Stimulated activated naive CD4-positive, alpha-beta T cell (primary cell): ENCODE results near the gene ABCB1.
A peak's percentile ranks its signal among the peaks of the same experiment; 100 is the strongest.

Experiments
- DNase-seq, 6 experiments: peaks; one replicate each; lab custom pipeline; 2025; lab: John Stamatoyannopoulos, UW

The ABCB1 gene

DNA sequence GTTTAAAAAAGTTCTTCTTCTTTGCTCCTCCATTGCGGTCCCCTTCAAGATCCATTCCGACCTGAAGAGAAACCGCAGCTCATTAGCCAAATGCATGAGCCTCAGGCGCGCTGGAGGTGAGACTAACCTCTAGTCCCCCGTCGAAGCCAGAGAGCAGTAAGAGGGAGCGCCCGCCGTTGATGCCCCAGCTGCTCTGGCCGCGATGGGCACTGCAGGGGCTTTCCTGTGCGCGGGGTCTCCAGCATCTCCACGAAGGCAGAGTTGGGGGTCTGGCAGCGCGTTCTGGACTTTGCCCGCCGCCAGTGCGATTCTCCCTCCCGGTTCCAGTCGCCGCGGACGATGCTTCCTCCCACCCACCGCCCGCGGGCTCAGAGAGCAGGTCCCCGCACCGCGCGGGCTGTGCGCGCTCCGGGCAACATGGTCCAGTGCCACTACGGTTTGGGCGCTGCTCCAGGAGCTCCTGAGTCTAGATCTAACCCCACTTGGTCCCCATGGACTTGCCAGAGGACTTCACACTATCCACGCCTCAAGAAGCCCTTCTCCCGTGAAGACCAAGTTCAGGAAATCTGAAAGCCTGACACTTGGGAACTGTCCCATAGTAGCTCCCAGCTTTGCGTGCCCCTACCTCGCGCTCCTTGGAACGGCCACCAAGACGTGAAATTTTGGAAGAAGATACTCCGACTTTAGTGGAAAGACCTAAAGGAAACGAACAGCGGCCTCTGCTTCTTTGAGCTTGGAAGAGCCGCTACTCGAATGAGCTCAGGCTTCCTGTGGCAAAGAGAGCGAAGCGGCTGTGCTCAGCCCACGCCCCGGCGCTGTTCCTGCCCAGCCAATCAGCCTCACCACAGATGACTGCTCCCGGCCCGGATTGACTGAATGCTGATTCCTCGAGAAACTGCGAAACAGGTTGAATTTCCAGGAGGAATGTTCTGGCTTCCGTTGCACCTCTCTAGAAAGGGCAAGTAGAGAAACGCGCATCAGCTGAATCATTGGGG lies at the start of gene ABCB1:
Gene ABCB1, minus strand, starts transcription at position 755 of the 995 bp plus-strand sequence. Its CDS starts 700 bp downstream, at position 55.
- peak; percentile 5 to 59 (median 32) for DNase-seq

- no peak for DNase-seq
Measured at GRCh38 chr7:87648316-87648715, 47.6 kb upstream of the ABCB1 start.

- no peak for DNase-seq
Measured at GRCh38 chr7:87645446-87645845, 44.8 kb upstream of the ABCB1 start.

GRCh38 chr7:87635921-87636320 lies 35.2 kb upstream of the ABCB1 start:
- no peak for DNase-seq

GRCh38 chr7:87628780-87629569 lies 28.3 kb upstream of the ABCB1 start:
- DNase-seq, result peak in 4 of 6 experiments; percentile 15 to 76 (median 41)

DNA sequence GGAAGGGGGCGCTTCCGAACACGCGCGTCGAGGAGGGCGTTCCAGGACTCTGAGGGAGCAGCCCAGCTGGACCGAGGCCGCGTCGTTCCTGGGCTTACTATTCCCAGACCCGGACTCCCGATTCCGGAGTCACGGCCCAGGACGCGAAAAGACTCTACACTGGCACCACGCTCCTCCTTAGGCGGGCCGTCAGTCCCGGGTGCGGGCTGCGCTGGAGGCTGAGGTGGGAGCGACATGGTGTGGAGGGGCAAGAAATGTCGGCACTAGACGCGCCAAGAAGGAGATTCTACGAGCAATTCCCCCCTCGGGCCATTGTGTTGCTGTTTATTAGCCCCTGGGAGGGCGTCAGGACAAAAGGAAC lies 26.9 kb upstream of the ABCB1 start:
- DNase-seq, result no peak

- no peak for DNase-seq
Measured at GRCh38 chr7:87625101-87625500, 24.4 kb upstream of the ABCB1 start.

DNA sequence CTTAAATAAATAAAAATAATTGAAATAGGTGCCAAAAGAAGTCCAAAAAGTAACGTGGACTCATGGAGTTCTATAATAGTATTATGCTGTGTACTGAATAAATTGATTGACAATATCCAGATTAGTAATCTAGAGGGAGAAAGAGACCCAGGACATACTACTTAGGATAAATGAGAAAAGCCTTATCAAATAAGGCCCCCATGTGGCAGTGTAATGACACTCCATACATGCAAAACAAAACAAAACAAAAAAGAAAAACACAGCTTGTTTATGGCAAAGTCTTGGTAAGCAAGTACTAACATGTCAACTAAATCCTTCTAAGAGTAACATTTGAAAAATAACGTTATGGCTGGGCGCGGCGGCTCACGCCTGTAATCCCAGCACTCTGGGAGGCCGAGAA lies 23.9 kb upstream of the ABCB1 start:
- no peak for DNase-seq

DNA sequence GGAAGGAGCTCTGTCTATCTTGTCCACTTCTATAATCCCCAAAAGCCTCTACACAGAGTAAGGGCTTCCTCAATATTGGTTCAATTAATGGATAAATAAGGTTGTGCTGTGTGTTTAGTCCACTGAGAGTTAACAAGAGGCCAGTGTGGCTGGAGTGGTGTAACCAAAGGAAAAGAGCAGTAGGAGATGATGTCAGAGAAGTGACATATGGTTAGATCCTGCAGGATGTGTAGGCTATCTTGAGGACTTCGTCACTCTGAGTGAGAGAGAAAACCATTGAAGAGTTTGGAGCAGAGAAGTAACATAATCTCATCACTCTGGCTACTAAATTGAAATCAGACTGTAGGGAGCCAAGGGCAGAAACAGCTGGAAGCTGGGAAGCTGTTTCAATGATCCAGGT lies 14.5 kb upstream of the ABCB1 start:
- DNase-seq, result no peak

DNA sequence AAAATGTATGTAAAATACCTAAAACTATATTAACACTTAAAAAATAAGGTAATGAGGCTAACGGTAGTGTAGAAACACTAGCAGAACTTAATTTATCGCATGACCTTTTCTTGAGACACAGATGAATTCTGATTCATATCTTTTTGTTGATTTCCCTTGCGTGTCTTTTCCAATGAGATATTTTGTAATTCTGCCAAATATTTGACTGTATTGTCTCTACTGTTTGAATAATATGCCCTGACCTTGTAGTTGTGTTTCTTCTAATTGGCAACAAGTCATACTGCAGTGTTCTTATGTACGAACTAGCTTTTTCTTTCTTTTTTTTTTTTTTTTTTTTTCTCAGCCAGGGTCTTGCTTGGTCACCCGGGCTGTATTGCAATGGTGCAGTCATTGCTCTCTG lies 9.2 kb upstream of the ABCB1 start:
- DNase-seq, result no peak

DNA sequence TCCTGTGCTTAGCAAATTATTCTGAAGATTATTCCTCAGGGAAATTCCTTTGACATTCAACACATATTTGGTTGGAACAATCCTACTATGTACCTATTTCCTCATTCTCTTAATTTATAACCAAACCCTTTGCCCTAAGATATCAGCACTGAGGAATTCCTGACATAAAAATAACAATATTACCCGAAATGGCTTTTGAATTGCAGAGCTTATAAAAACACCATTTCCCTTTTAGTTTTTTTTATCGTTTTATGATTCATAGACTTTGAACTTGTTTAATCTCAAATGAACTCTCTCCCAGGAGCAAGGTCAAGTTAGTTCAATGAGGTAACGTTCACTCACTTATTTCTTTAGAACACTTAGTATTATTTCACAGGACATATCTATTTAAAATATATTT lies 7.7 kb upstream of the ABCB1 start:
- DNase-seq, result no peak

GRCh38 chr7:87604264-87604663 lies 3.6 kb upstream of the ABCB1 start:
- DNase-seq, result no peak

GRCh38 chr7:87599336-87599735 lies 1.3 kb downstream of the ABCB1 start:
- DNase-seq, result peak in 4 of 6 experiments; percentile 3 to 38 (median 19)

DNA sequence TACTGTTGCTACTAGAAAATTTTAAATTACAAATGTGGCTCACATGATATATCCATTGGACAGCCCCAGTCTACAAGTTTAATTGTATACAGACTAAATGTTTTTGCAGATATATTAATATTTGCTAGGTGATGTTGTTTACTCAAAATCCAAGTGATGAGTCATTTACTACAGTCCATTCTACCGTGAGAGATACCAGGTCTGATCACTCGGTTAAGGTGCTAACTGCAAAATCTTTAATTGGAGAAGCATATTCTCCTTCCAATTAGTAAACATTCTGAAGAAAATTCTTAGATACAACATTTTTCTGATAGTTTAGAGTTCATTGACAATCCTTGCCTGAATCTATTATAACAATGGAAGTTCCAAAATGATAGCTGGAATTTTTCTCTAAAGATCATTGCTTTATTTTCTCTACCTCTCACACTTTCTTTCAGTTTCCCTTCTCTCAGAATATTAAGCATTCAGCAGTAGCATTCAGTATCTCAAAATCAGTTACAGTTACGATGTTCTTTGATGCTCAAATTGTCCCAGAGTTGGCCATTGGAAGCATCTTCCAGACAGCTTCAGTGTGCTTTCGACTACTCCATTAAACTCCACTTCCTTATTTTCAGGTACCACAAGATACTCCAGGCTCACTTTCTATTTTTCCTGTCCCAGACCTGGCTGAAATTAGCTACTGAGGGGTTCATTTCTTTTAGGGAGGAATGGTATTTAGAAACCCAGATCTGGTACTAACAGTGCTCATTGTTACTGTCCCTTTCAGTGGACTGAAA lies 2.3 kb downstream of the ABCB1 start:
- no peak for DNase-seq

DNA sequence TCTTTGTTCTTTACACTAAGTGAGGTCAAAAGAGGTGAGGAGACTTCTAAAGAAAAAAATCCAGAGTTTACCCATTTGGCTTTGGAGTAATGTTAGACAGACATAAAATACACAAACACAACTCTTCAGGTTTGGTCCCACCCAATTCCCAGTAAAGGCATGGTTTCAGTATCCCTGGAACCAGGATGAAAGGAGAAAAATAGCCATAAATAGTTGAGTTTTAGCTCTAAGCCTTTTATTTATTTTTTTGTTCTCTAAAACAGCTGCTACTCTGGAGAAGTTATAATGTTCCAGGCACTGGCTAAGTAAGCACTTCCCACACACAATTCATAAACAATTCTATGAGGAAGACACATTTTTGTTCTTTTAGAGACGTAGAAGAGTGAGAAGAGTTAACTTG lies 4.0 kb downstream of the ABCB1 start:
- no peak for DNase-seq

DNA sequence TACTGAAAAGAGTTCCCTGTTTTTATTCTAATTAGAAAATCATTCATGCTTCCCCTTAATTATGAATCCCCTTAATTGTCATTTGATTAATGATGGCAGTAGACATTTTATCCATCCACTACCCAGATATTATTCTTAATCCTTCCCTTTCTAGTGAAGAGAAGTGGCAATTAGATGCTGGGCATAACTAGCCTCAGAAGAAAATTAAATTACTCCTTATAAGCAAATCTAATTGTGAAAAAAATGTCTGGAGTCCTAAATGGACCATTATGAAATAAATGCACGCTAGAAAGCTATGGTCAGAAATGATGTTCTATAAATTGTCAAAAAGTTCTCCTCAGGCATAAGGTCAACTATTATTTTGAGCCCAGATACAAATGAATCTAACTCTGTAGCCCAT lies 4.5 kb downstream of the ABCB1 start:
- no peak for DNase-seq

GRCh38 chr7:87592300-87592699 lies 8.4 kb downstream of the ABCB1 start:
- DNase-seq, result no peak

DNA sequence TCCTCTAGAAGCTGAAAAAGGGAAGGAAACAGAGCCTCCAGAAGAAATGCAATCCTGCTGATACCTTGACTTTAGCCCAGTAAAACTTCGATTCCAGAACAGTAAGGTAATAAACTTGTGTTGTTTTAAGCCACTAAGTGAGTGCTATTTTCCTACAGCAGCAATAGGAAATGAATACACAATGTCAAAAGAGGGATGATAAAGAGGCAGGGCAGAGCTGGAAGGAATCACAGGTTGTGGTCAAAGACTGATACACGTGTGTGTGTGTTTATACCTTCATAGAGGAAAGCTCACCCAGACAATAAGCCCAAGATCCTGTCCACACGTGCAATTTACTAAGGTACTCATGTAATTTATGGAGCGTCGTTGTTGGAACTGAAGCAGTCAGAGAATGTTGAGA lies 9.5 kb downstream of the ABCB1 start:
- DNase-seq, result no peak

- no peak for DNase-seq
Measured at GRCh38 chr7:87590578-87590977, 10.1 kb downstream of the ABCB1 start.

- DNase-seq, result no peak
Measured at GRCh38 chr7:87589631-87590030, 11.1 kb downstream of the ABCB1 start.

DNA sequence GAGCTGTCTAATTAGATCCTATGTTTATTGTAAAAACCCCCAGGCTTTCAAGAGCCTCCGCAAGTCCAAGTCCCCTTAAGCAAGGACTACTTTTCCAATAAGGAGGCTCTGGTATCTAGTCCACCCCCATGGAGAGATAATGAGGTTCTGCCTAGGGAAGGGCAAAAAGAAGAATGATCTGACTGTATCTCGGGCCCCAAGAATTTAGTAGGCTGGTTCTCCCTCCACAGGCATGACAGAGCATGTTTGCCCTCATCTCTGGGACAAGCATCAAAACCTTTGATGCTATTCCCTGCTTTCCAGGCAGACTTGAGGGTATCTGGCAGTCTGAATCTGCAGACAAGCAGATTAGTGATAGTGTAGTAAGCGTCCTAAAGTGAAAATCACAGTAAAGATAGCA lies 19.0 kb downstream of the ABCB1 start:
- no peak for DNase-seq

DNA sequence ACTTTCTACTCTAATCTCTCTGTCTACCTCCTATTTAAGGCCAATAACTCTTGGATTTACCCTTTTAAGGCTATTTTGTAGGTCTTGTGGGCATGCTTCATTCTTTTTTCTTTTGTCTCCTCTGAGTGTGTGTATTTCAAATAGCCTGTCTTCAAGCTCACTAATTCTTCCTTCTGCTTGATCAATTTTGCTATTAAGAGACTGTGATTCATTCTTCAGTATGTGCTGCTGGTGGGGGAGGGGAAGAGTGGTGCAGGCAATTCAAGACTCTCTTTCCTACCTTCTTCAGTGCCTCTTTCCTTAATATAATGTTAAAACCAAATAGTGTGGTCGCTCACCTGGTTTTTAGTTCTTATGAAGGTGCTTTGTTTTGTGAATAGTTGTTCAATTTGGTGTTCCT lies 20.0 kb downstream of the ABCB1 start:
- no peak for DNase-seq
